Endometrial microvascular endothelial cells (primary cell): Measurements from ENCODE around the gene EFNA4. TPM values are rescaled to one million over a fixed set of nuclear protein-coding genes. Genes with fewer than 3 reads are reported as not detected.

Experiments
- in situ Hi-C: cut with HindIII; loops from 2 replicates; pipeline ENCODE4 v1.10.0; 2017; ENCODE audit warnings: low sequenced_read_pairs, low pct_unique_long_range_greater_than_20kb; ENCODE audit errors: inconsistent ontology term
- total RNA-seq: library from RNA; depleted of rRNA; stranded (reverse); fragments of >200 nt; gene quantifications from one replicate; pipeline ENCODE4 v1.2.3, GENCODE V29; 2015; ENCODE audit errors: inconsistent ontology term

The EFNA4 gene, protein sequence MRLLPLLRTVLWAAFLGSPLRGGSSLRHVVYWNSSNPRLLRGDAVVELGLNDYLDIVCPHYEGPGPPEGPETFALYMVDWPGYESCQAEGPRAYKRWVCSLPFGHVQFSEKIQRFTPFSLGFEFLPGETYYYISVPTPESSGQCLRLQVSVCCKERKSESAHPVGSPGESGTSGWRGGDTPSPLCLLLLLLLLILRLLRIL
- total RNA-seq = 15.8 TPM

DNA sequence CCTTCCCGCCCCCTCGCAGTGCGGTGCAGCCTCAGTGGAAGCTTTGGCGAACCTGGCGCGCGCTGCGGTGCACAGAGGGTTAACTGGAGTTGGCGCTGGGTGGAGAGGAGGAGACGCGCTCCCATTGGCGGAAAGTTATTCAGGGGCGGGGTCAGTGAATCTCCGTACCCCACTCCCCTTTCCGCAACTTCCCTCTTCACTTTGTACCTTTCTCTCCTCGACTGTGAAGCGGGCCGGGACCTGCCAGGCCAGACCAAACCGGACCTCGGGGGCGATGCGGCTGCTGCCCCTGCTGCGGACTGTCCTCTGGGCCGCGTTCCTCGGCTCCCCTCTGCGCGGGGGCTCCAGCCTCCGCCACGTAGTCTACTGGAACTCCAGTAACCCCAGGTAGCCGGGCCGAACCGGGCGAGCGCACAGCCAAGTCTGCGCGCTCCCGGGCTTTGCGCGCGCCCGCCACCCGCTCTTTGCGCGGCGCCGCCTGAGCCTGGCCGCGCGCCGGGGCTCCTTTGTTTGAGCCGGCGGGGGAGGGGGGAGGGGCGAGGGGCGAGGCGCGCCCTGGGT lies at the start of gene EFNA4:
Gene EFNA4 (plus strand): TSS at position 191 of the 561 bp plus-strand sequence. CDS start 84 bp downstream, at position 275.
- in situ Hi-C loops = loop anchor here (10.0 kb wide), 1 partner anchor 49 kb away; no protein-coding TSS in a partner anchor

DNA sequence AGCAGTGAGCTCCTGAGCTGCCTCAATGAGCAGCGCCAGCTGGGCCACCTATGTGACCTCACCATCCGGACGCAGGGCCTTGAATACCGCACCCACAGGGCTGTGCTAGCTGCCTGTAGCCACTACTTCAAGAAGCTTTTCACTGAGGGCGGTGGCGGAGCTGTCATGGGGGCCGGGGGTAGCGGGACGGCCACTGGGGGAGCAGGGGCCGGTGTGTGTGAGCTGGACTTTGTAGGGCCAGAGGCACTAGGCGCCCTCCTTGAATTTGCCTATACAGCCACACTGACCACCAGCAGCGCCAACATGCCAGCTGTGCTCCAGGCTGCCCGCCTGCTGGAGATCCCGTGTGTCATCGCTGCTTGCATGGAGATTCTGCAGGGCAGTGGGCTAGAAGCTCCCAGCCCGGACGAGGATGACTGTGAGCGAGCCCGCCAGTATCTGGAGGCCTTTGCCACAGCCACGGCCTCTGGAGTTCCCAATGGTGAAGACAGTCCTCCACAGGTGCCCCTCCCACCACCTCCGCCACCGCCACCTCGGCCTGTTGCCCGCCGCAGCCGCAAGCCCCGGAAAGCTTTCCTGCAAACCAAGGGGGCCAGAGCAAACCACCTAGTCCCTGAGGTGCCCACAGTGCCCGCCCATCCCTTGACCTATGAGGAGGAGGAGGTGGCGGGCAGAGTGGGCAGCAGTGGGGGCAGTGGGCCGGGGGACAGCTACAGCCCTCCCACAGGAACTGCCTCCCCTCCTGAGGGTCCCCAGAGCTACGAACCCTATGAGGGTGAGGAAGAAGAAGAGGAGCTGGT lies 48.6 kb upstream of the EFNA4 start:
- in situ Hi-C loops = loop anchor here (5.0 to 10.0 kb wide), 2 partner anchors 33 to 50 kb away; partner anchors contain the start of genes EFNA4 and FLAD1

DNA sequence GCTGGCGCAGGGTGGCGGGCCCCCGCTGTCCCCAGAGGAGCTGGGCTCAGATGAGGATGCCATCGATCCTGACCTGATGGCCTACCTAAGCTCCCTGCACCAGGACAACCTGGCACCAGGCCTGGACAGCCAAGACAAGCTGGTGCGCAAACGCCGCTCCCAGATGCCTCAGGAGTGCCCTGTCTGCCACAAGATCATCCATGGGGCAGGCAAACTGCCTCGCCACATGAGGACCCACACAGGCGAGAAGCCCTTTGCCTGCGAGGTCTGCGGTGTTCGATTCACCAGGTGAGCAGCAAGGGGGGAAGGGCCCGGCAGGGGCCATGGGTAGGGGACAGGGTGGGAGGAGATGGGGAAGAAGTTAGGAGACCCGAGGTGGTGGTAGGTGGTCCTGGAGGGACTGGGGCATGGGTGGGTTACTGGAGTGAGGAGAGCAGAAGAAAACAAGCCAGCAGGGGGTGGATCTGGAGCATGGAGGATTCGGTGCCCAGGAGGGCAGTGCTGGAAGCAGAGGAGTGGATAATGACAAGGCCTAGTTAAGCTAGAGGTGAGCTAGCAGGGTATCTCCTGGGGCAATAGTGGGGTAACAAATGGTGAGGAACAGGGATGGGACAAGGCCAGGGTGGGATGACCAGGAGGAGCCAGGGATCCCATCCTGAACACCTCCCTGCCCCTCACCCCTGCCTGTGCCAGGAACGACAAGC lies 47.9 kb upstream of the EFNA4 start:
- in situ Hi-C loops = loop anchor here (5.0 to 10.0 kb wide), 2 partner anchors 33 to 49 kb away; partner anchors contain the start of genes EFNA4 and FLAD1

DNA sequence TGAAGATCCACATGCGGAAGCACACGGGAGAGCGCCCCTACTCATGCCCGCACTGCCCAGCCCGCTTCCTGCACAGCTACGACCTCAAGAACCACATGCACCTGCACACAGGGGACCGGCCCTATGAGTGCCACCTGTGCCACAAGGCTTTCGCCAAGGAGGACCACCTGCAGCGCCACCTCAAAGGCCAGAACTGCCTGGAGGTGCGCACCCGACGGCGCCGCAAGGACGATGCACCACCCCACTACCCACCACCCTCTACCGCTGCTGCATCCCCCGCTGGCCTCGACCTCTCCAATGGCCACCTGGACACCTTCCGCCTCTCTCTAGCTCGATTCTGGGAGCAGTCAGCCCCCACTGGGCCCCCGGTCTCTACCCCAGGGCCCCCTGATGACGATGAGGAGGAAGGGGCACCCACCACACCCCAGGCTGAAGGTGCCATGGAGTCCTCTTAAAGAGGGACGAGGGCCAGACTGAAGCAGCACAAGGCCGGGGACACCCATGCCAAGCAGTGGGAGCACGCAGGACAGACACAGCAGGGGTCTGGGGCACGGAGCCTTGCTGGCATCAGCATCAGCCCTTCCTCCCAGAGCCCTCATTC lies 47.2 kb upstream of the EFNA4 start:
- in situ Hi-C loops = loop anchor here (5.0 to 10.0 kb wide), 2 partner anchors 34 to 48 kb away; partner anchors contain the start of genes EFNA4 and FLAD1

DNA sequence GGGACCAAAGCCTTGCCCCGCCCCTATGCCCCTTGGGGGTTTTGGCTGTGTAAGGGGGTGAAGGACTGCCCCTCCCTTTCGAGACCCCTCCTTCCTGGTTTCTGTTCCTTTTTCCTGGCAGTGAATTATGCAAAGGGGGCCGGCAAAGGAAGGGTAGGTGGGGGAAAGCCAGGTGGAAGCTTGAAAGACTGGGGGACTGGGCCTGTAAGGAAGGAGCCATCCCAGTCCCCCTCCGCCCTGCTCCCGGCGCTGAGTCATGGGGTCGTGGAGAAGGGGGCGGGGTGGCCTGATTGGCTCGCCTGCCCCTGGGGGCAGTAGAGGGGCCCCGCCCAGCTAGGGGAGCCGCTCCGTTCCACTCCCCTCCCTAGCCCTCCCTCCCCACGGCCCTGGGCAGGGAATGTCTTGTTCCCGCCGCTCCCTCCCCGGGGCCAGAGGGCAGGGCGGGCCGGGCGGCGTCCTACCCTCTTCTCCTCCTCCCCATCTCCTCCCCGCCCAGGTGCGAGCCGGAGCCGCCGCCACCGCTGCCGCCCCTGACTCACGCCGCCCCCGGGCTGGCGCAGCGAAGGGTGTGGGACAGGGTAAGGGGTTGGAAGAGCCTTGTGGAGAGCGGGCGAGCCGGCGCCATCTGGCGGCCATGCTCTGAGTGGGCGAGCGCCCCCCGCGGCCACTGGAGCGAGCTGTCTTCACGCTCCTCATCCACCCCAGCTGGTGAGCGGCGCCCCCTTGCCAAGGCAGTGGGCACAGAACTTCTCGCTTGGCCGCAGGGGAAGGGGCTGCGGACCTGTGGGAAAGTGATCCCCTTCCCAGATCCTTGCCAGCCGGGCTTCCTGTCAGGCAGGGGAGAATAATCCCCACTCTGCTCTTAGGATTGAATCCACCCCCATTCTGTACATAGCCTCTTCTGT lies 46.2 kb upstream of the EFNA4 start:
- in situ Hi-C loops = loop anchor here (5.0 to 10.0 kb wide), 2 partner anchors 35 to 48 kb away; partner anchors contain the start of genes EFNA4 and FLAD1

DNA sequence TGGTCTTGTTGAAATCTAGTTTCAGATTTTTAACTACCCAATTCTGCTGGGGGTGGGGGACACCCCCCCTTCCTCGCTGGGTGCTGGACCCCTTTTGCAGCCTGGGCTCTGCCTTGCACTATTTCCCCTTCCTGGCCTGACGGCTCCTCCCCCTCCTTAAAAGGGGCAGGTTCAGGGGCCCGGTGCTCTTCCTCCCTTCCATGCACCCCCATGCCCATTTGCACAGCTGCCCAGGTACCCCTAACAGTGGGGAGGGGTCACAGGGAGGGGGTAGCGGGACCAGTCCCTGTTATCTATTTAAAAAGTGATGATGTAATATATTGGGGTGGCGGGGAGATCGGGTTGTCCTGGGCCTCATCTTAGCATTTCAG lies 45.6 kb upstream of the EFNA4 start:
- in situ Hi-C loops = loop anchor here (5.0 to 10.0 kb wide), 2 partner anchors 36 to 47 kb away; partner anchors contain the start of genes EFNA4 and FLAD1

DNA sequence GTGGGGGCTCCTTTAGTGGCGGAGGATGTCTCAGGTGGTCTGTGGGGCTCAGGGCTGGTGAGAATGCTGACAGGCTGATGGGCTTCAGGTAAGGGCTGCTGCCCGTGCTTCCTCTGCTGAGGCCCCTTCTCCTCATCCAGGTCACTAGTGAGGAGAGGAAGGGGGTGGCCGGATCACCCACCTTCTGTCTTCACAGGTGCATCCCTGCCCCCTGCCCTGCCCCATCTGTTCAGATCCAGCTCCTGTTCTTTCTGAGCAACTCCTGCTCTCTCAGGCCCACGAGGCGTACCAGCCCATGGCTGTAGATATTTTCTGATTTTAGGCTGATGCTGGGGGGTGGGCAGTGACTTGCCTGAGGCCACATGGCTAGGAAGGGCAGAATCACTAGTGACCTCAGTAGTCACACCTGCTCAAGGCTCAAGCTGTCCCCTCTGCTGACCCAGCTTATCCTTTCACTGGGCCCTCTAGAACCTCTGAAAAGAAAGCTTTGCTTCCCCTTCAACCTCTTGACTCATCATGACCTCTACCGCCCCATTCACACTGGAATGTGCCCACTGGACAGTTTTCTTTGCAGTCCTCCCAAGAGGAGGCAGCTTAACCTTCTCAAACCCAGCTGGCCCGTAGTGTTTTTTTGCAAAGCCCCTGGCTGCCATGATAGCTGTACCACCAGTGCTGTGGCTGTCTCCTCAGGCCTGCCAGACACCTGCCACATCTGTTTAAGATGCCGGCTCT lies 44.8 kb upstream of the EFNA4 start:
- in situ Hi-C loops = loop anchor here (5.0 to 10.0 kb wide), 2 partner anchors 36 to 46 kb away; partner anchors contain the start of genes EFNA4 and FLAD1

DNA sequence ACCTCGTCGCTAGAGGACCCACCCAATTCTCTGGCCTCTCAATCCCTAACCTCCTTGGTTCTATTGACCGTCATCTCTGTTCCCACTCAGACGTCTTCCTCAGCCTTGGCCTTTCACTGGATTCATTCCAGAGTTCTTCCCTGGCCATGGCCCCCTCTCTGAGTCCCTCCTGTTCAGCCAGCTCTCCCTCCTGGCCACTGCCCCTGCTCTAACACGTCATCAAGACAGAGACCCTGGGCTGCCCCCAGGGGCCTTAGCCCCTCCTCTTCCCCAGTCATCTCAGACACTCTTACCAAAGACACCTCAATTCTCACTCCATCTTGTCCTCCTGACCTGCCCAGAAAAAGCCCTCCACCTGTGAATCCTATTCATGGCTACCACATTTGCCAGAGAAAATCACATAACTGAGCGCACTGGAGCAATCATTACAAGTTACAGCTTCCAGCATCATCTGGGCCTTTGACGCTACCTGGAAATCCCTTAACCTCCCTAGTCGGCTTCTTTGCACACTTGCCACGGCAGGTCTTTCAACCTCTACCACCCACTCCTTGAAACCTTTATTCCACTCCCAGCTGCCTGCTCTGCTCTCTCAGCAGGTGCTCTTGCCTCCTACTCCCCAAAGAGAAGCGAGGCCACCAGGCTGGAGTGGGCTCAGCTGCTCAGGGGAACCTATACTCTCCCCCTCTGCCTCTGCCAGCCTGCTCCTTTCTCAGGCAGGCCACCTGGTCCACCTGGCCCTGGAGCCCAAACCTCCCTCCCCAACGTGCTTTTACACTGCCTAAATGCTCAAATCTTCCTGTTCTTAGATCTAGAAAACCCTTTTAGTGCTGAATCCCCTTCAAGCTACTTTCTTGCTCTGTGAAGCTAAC lies 43.9 kb upstream of the EFNA4 start:
- in situ Hi-C loops = loop anchor here (5.0 to 10.0 kb wide), 2 partner anchors 37 to 45 kb away; partner anchors contain the start of genes EFNA4 and FLAD1

DNA sequence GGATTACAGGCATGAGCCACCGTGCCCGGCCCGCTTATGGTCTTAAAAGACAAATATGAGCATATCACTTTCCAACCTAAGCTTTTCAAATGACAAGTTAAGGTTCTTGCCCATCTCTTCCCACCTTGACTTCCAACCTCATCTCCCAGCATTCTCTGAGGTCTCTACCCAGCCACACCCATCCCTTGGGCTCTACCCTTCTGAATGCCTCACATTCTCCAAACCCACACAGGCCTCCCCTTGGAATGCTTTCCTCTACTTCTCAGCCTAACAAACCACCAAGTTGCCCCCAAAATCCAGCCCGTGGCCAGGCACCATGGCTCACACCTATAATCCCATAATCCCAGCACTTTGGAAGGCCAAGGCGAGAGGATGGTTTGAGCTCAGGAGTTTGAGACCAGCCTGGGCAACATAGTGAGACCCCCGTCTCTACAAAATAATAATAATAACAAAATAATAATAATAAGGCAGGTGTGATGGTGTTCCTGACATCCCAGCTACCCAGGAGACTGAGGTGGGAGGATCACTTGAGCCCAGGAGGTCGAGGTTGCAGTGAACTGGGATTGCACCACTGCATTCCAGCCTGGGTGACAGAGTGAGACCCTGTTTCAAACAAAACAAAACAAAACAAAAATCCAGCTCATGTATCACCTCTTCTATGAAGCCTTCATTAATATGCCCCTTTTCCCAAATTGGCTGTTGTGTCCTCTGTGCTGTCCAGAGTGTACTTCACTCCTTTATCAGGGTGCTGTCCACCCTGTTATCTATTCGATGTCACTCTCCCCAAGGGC lies 41.2 kb upstream of the EFNA4 start:
- in situ Hi-C loops = no loop called here

DNA sequence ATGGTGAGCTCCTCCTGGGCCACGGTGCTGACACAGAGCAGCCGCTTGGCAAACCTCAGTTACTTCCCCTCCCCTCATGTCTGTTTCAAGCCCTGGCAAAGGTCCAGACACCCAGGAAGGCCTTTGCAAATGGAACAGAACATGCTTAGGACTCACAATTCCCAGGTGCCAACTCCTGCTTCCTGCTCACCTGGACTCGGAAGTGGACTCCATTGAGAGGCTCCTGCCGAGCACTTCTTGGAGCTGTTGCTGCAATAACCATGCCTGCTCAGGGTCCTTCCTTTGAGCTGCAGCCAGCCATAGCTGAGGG lies 40.7 kb upstream of the EFNA4 start:
- in situ Hi-C loops = no loop called here

DNA sequence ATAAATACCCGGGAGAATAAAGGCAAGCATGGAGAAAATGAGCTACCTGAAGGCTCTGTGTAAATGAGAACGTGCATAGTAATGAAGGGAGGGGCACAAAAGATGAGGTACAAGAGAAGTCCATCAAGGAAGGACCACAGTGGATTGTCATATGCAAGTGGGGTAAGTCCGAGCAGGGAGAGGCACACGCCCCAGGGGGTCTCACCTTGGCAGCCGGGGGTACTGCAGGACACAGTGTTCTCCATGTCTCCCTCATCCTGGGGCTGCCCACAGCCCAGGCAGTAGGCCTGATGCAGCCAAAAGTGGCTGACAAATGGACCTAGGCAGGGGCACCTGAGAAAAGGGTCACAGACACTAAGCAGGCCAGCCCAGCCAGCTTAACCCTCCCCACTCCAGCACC lies 39.9 kb upstream of the EFNA4 start:
- in situ Hi-C loops = no loop called here

DNA sequence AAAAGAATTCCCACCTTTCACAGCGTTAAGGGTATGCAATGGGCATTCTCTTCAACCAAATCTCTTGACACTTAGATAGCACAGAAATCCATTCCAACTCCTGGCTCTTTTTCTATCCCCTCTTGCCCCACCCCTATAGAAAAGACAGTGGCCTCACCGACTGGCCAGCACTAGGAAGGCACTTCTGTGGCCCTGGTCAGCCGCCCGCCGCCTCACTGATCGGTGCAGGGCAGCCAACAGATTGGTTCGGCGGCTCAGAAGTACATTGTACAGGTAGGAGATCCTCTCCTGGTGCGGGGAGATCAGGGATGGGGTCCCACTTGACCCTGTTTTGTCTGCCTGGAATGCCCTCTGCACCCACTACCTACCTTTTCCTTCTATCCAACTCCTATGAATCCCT lies 39.2 kb upstream of the EFNA4 start:
- in situ Hi-C loops = no loop called here

DNA sequence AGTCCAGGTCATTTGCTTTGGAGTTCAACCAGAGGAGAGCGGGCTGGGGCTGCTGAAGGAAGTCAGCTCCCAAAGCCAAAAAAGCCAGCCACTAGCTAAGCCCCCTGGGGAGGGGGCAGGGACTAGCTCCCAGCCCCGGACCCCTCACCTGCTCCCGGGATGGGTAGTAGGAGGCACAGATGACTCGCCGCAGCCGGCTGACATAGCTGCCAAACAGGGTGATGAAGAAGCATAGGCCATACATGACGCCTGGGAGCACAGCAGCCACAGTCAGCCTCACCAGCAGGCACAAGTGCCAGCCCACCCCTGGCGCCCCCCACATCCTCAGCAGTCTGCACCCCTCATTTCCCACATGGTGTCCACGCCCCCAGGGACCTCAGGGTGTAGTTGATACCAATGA lies 37.4 kb upstream of the EFNA4 start:
- in situ Hi-C loops = no loop called here

DNA sequence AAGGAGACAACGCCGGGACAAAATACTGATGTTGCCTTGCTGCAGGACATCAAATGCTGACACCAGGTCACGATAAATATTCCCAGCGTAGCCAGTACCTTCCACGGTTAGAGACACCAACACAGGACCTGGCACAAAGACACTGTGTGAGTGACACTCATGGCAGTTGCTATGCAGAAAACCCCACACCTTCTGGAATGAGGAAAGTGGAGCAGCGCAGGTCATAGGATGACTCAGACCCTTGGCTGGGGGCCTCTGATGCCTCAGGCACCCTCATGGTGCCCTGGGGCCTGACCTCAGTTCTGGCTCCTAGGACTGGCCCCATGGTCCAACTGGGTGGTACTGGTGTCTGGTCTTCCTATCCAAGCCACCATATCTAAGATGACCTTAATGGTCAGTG lies 37.0 kb upstream of the EFNA4 start:
- in situ Hi-C loops = no loop called here

DNA sequence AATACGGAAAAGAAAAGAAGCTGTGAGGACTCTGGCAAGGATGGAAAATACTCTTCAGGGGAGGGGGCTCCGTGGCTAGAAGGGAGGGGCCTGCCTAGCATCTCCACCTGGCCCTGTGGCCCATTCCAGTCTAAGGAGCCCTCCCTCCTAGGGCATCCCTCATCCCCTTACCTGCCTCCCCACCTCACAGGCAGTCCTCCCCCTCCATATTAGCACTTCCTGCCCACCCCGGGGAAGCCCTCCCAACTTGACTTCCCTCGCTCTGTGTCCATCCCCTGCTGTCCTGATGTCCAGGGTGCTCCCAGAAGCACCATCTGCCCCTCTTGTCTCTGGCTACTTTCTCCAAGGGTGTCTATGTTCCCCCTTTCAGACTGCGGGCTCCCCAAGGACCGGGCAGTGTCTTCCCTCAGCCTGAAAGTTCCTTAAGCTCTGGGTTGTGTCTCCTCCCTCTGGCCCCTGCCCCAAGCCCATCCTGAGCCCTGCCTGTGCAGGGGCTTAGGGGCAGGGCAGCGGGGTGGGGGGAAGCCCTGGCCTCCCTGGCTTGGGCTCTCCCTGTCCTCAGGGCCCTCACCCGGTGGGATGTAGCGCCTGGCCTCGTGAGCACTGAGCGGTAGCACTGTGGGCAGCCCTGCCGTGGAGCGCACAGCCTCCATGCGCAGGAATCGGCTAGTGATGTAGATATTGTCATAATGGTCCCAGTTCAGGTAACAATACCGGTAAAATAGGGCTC lies 33.9 kb upstream of the EFNA4 start:
- in situ Hi-C loops = no loop called here
